Choroid plexus epithelial cell (primary cell): ENCODE data around the gene EPYC.

Source experiments
- DNase-seq: peaks from one replicate; pipeline ENCODE4 v3.0.0-alpha.2; 2010; ENCODE audit warnings: low read depth
- H3K4me3 ChIP-seq: 2 replicates; pipeline ENCODE4 v1.5.1; 2011; ENCODE audit warnings: low read depth, mild to moderate bottlenecking, control low read depth, low read length, moderate library complexity
- TF ChIP-seq, protein P1 (sequence below): conservative IDR thresholded peaks from 2 replicates; pipeline ENCODE4 v1.5.1; 2011; ENCODE audit warnings: low read depth, mild to moderate bottlenecking, control low read depth, inconsistent platforms, low read length, moderate library complexity

Gene EPYC

DNA sequence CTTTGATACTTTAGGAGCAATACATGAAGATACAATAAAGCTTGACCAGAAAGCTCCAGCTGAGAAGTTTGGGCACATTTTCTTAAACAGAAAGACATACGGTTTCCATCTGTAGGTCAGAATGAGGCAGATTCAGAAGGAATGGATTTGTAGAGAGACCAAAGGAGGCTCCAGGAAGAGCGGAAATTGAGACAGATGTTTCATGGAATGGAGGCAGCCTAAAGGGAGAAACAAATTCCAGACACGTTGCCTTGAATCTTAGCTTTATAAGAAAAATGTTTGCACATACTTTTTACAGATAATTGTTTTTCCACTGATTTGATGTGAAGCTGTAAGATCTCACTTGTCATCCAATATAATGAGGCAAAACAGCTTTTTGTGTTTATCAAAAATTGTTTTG lies 24.8 kb downstream of the EPYC start:
- no peak overlapping the region for H3K4me3 ChIP-seq
- TF ChIP-seq, protein P1, sequence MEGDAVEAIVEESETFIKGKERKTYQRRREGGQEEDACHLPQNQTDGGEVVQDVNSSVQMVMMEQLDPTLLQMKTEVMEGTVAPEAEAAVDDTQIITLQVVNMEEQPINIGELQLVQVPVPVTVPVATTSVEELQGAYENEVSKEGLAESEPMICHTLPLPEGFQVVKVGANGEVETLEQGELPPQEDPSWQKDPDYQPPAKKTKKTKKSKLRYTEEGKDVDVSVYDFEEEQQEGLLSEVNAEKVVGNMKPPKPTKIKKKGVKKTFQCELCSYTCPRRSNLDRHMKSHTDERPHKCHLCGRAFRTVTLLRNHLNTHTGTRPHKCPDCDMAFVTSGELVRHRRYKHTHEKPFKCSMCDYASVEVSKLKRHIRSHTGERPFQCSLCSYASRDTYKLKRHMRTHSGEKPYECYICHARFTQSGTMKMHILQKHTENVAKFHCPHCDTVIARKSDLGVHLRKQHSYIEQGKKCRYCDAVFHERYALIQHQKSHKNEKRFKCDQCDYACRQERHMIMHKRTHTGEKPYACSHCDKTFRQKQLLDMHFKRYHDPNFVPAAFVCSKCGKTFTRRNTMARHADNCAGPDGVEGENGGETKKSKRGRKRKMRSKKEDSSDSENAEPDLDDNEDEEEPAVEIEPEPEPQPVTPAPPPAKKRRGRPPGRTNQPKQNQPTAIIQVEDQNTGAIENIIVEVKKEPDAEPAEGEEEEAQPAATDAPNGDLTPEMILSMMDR: no peak
- DNase-seq: peak; percentile 26

- H3K4me3 ChIP-seq: no peak overlapping the region
- TF ChIP-seq, protein P1: no peak
- no peak for DNase-seq
Observed at GRCh38 chr12:90979019-90979418, 25.8 kb downstream of the EPYC start.

- H3K4me3 ChIP-seq: no peak overlapping the region
- peak; percentile 87 for DNase-seq
- TF ChIP-seq, protein P1: peak; percentile 77
Observed at GRCh38 chr12:90978117-90978770, 26.5 kb downstream of the EPYC start.

DNA sequence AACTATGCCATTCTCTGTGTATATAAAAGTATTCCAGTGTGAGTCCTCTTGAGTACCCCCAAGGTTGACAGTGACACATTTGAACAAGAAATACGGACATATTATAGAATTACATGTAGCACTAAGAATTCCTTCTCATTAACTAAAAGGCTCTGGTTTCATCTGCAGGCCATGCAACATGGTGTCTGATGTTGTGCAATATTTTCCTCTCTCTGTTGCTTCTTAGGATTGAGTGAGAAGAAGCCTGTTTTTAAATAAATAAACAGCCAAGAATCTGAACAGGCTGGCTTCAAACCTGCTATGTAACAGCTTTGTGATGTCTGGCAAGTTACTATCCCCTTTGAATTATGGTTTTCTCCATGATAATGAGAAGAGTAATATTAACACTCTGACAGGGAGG lies 27.5 kb downstream of the EPYC start:
- peak; percentile 62 for DNase-seq
- TF ChIP-seq, protein P1: no peak
- no peak overlapping the region for H3K4me3 ChIP-seq

DNA sequence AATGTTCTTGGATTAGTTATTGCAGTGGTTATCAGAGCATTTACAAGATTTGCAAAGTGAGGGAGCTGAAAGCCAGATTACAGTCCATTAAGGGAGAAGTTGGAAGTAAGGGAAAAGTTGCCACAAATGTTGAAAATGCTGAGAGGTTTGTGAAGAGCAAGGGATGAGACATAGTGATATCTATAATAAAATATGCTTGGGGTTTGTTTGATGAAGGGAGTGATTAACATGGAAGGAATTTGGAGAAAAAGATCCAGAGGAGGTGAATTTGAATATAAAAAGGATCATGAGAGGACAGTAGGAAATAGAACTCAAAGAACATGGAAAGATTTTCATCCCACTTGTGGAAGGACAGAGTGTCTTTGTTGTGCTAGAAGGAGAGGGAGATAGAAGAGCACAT lies 30.5 kb downstream of the EPYC start:
- peak; percentile 45 for DNase-seq
- TF ChIP-seq, protein P1: no peak

DNA sequence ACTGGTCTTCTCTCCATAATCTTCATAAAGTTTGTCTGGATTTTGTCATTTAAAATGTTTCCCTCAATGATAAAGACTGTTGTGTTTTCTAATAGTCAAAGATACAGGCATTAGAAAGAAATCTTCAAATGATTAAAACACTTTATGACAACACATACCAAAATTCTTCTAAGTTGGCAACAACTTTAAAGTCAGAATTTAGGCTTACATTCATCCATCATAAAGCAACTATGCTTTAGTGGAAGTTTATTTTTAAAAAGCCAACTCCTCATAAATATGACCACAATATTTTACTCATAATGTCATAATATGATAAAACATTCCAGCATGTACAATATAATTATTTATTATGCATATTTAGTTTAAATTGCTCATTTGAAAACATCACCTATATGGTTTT lies 32.5 kb downstream of the EPYC start:
- TF ChIP-seq, protein P1: no peak
- no peak overlapping the region for H3K4me3 ChIP-seq
- no peak for DNase-seq

More for the DNA sequence above, 30.5 kb downstream of the EPYC start:
- H3K4me3 ChIP-seq: no peak overlapping the region

- TF ChIP-seq, protein P1: no peak
- no peak overlapping the region for H3K4me3 ChIP-seq
Observed at GRCh38 chr12:90970911-90971310, 33.9 kb downstream of the EPYC start.

More at GRCh38 chr12:90970911-90971310, 33.9 kb downstream of the EPYC start:
- no peak for DNase-seq
